GM19455 (cell line): ENCODE measurements around the gene B3GNT2.
A peak's percentile ranks its signal among the peaks of the same experiment; 100 is the strongest.
"Not testable (repeated sequence)": the region's sequence is repeated elsewhere in the genome, so short reads cannot be mapped to it uniquely, and the experiment has no call there.

ENCODE experiments used
- ATAC-seq: cut with Tn5 transposase; IDR thresholded peaks from one replicate; pipeline ENCODE4 v1.9.1; 2021; ENCODE audit not compliant: unreplicated experiment

Gene B3GNT2

DNA sequence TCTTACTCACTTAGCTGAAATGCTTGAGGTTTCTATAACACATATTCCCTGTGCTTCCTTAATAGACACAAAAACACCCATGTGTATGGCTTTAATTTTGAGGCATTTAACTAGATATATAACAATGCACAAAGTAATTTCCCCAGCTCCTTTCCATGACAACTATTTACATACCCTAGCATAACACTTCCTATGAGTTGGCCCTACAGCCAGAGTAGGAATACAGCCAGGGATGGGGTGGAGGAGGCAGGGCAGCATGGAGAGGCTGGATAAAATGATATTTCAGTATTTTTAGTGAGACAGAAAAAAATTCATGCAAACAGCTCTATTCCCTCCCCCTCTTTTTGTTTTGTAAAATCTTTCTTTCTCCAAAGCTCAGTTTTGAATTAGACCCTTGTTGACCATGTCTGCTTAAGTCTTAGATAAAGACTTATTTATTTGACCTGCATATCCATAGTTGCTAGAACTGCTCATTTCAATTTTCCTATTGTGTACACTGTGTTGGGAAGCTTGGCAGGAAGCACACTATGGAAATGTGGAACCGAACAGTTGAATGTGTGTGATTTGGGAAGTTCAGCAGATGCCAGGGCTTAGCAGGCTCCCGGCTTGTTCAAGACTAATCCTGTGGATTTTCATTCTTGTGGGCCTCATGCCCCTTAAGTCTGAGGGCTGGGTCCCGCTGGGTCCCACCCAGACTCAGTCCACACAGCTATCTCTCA lies 11.2 kb upstream of the B3GNT2 start:
- no peak for ATAC-seq

DNA sequence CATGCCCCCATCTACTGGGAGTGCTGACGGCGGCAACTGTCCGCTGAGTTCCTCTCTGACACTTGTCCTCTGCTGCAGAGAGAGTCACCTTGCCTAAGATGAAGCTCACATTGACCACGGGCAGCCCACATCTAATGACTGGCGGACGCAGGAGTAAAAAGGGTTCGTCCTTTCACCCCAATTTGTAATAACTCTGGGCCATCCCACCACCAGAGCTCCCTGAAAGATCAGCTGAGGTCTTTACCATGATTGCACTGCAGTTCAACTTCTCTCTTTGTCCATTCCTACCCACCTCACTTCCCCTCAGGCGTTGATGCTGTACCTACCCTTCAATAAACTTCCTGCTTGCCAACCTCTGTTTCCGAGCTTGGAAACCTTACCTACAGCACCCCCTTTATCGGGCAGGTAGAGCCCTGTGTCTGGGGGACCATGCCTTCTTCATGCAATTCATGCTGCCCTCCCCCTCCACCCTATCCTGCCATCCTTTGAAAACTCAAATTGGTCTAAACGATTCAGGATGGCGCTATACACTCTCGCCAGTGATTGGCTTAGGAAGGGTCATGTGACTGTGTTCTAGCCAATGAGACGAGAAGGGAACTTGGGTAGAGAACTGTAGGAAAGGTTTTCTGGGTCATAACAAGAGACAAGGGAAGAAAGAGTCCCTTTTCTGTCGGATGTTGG lies 10.3 kb upstream of the B3GNT2 start:
- no peak for ATAC-seq

GRCh38 chr2:62186156-62186905 lies 9.6 kb upstream of the B3GNT2 start:
- no peak for ATAC-seq

DNA sequence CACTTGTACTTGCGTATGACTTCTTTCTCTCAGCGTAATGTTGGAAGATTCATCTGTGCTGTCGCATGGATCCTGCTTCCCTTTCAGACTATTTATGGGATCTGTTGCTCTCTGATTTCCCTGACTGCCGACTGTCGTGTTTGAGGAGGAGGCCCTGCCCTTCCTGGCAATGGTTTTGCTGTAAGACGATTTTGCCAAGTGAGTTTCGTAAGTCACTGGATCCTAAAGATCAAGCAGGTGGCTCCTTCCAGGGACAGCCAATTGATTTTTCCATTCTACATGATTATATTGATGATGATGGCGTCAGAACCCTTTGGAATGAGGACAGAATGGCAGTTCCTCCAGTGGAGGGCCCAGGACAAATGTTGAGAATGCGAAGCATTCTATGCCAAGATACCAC lies 8.7 kb upstream of the B3GNT2 start:
- ATAC-seq = no peak

DNA sequence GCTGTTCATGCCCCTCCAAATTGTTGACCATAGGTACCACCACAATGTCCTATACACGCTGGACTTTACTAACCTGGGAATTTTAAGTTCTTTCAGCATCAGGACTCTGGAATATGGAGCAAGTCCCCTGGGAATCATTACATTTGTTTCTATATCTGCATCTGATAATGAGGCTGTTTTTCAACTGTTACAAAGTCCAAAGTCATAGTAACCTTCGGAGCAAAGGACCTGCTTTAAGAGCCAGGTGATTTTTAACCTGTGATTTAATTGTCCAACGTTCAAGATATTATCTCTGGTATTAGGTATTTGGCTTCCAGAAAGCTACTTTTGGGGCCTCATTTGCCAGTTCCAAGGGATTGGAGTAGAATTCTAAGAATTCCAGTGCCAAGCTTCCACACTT lies 7.5 kb upstream of the B3GNT2 start:
- ATAC-seq = no peak

- ATAC-seq = no peak
These were observed 6.7 kb upstream of the B3GNT2 start for GRCh38 chr2:62189196-62189595.

GRCh38 chr2:62192811-62193210 lies 3.1 kb upstream of the B3GNT2 start:
- no peak for ATAC-seq

- ATAC-seq = no peak
These were observed 1.1 kb upstream of the B3GNT2 start for GRCh38 chr2:62194558-62195420.

DNA sequence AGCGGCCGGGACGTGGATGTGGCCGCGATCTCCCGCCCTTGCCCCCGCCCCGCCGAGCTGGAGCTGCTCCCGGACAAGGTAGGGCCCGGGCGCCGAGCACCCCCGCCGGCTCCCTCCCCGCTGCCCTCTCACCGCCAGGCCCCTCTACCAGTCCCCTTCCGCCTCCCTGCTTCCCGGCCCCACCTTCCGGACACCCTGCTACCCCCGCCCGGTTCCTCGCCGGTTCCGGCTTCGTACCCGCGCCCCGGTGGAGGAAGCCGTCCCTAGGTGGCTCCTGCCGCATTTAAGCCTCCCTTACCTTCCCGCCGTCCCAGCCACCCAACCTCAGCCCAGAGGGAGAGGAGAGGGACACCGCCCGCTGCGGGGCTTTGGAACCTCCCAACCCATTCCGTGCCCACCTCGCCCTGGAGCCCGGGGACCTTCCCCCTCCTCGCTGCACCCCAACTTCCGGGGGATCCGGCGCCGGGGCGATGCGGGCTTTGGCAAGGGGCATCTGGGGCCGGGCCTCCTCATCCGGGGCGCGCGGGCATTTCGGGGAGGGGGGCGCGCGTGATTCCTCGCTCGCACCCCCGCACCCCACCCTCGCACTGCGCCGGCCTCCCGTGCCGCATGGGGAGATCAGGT lies 475 bp downstream of the B3GNT2 start:
- ATAC-seq = peak; percentile 35

DNA sequence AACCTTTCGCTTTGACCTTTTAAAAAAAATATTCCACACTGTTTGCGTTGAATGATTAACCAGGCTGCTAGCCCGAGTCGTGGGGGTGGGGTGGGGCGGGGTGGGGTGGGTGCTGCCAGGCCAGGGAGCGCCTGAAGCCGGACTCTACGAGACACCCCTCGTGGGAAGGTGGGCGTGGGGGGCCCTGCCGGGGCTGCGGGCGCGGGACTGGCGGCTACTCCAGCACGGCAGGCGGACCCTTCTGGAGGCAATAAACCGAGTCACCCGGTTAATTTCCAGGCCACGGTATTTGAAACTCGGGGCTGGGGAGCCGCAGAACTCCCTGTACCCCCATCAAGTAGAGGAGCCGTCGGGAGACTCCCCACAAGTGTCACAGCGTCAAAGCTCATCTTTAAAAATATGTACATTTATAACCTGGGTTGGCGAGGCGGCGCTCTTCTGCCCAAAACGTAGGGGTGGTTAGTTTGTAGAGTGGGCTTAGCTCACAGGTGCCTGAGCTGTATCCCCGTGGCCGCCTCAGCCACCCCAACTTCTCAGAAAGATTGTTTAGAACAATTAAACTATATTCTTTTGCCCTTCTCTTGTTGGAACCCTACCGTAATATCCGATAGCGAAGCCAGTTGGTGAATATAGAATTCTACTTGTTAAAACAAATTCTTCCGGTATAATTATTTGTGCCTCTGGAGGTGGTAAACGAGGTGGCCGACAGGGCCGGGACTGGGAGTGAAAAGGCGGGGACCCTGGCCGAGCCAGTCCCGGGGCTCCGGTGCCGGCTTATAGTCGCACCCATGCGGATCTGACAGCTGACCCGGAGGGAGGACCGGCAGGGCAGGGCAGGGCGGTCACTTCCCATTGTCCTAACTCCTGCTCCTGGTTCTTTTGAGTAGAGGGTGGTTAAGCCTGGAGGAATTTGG lies 1.4 kb downstream of the B3GNT2 start:
- ATAC-seq = no peak

GRCh38 chr2:62197925-62198633 lies 2.2 kb downstream of the B3GNT2 start:
- no peak for ATAC-seq

DNA sequence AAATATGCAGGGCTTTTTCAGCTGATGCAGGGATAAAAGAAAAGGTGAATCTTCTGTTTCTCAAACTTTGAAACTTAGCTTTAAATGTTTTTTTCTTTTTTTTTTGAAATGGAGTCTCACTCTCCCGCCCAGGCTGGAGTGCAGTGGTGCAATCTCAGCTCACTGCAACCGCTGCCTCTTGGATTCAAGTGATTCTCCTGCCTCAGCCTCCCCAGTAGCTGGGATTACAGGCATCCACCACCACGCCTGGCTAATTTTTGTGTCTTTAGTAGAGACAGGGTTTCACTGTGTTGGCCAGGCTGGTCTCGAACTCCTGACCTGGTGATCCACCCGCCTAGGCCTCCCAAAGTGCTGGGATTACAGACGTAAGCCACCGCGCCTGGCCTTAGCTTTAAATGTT lies 2.9 kb downstream of the B3GNT2 start:
- not testable (repeated sequence) for ATAC-seq

- no peak for ATAC-seq
These were observed 3.6 kb downstream of the B3GNT2 start for GRCh38 chr2:62199392-62200125.

DNA sequence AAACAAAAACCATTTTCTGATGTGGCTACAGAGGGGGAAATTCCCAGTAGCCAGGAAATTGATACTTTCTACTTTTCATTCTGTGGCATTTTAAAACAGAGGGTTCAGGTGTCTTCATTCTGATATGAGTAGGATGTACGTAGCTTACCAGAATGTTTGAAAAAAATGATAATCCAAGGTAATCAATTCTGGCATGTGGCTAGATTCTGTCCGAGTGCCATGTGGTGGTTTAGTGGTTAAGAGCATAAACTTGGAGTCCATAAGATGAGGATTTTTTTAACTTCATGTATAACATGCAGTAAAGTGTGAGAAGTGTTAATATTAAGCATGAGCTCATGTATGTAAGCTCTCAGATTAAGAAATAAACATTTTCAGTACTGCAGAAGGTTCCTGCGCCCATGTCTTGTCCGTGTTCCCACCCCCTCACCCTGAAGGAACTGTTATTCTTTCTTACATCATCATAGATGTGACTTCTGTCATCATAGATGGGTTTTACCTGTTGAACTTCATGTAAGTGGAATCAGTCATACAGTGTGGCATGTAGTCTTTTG lies 4.5 kb downstream of the B3GNT2 start:
- no peak for ATAC-seq

- ATAC-seq = no peak
These were observed 5.0 kb downstream of the B3GNT2 start for GRCh38 chr2:62200868-62201267.

DNA sequence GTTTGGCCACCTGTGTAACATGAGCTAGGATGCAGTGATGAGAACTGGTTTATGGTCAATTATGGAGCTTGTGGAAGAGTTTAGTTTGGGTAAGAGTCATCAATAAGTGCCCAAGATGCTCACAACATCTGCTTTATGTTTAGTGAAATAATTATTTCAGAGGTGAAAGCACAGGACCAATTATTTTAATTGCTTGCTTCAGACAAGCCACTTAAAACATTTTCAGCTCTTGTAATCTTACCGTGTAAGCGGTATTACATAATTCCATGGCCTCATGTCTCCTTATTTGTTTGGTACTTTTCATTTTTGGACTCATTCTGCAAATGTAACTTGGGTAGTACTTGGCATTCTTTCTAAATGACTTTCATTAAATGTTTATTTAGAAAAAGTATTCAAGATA lies 5.4 kb downstream of the B3GNT2 start:
- no peak for ATAC-seq

DNA sequence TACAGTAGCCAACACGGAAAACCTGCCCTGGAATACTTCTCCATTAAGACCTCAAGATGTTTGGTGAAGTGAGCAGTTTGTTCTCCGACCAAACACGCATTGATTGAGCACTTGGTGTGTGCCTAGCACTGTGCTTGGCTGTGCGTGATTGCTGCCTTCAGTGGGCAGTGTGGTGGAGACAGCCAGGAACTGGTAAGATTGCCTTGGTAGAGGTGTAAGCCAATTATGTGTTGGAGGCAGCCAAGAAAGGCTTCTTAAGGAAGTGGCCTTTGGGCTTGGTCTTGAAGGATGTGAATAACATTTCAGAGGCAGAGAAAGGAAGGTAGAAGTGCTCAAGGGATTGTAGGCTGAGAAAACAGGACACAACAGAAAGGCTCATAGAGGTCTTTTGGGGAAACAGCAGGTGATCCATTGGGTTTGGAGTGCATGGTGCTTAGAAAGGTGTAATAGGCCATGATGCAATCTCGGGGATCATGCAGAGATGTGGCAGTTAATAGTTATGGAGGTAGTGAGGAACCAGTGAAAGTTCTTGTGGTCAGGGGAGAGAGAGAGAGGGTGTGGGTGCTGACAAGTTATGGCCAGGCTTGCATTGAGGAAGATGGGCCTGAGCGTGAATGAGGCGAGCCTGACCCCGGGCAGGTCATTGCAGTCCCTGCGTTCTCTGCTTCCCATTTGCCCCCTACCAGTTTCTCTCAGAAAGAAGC lies 6.3 kb downstream of the B3GNT2 start:
- no peak for ATAC-seq
